Ovary (tissue), 9 donors: ENCODE results near the gene GLRA1. TPM values are rescaled to one million over a fixed set of nuclear protein-coding genes. Genes with fewer than 3 reads are reported as not detected.

ENCODE experiments used
- DNase-seq, 5 donors: peaks; one replicate each; pipeline ENCODE4 v3.0.0-alpha.2; 2019 to 2020
- H3K27ac ChIP-seq, 2 donors: fragments of 200-600 bp; one replicate each; pipeline versions ENCODE4 v1.5.1 to v1.8.0; 2019 to 2022
- H3K27me3 ChIP-seq: fragments of 200-600 bp; one replicate; pipeline ENCODE4 v1.8.0; 2022
- H3K36me3 ChIP-seq: fragments of 200-600 bp; sonication (generic); one replicate; pipeline ENCODE4 v1.5.1; 2019
- H3K4me1 ChIP-seq: one replicate; pipeline ENCODE4 v1.8.1; 2013; ENCODE audit warnings: mild to moderate bottlenecking, moderate library complexity; ENCODE audit not compliant: insufficient read depth
- H3K4me3 ChIP-seq: fragments of 200-600 bp; sonication (generic); one replicate; pipeline ENCODE4 v1.5.1; 2017
- H3K9me3 ChIP-seq, 2 donors: fragments of 200-600 bp in 1 of 2; sonication (generic) in 1 of 2; one replicate each; pipeline versions ENCODE4 v1.5.1 to v1.8.1; 2013 to 2019; ENCODE audit warnings: mild to moderate bottlenecking in 1 of 2, moderate library complexity in 1 of 2
- CTCF ChIP-seq, 3 donors: fragments of 450-650 bp in 2 of 3; fragments of 200-600 bp in 1 of 3; IDR thresholded peaks; one replicate each; pipeline versions ENCODE4 v1.5.1 to v1.8.0; 2016 to 2022; ENCODE audit warnings: antibody characterized with exemption in 3 of 3, mild to moderate bottlenecking in 1 of 3
- EP300 ChIP-seq: sonication (generic); formaldehyde crosslinking; IDR thresholded peaks from one replicate; pipeline ENCODE4 v1.6.1; 2017; ENCODE audit warnings: antibody characterized with exemption
- POLR2A ChIP-seq: fragments of 450-650 bp; IDR thresholded peaks from one replicate; pipeline ENCODE4 v1.6.1; 2017; ENCODE audit warnings: antibody characterized with exemption, mild to moderate bottlenecking, moderate library complexity
- WGBS, 3 donors: extraction: QIAGEN DNeasy Blood & Tissue Kit in 1 of 3; methylation state at CpG; one replicate each; pipeline versions ENCODE4 v1.1.5 to v1.1.7; 2013 to 2017; 5-methylcytosine and 5-hydroxymethylcytosine counted together
- intact Hi-C, 4 donors: fragments of 100-400 bp; cut with DNase I; formaldehyde crosslinking; loops; one replicate each; pipeline versions ENCODE4 v1.11.0 to v1.15.1; 2022 to 2023
- polyA plus RNA-seq, 2 donors: library from polyadenylated mRNA; stranded (reverse); fragments of 200-250 nt in 1 of 2; fragments of 350-450 nt in 1 of 2; fragmentation: Illumina TruSeq in 1 of 2; extraction: RNeasy Lipid Tissue Mini Kit (QIAGEN cat#74804) in 1 of 2; gene quantifications; one replicate each; pipeline ENCODE4 v1.2.3, GENCODE V29; 2013 to 2014
- total RNA-seq, 7 donors: library from RNA; depleted of rRNA in 2 of 7; stranded (reverse); fragments of >200 nt in 2 of 7; fragmentation: NEBNext Ultra II Directional in 3 of 7; extraction: Animal tissue kit (Norgen Biotek cat#: 25700) in 3 of 7; gene quantifications; one replicate each; pipeline versions ENCODE4 v1.1.0 to v1.2.4, GENCODE V29; 2016 to 2023
- donor health status: DM: no; HTN: no; CAD: no; lungs with moderate emphysema.
- donor health status: DM: no; HTN: no; CAD: no.
- donor health status: Bipolar disorder and iron deficiency.
- donor health status: DM: yes; HTN: yes; CAD: no.
- donor health status: DM: no; HTN: no; CAD: no.
- donor health status: DM: yes; HTN: yes; CAD: no.

Gene GLRA1
- total and polyA plus RNA-seq, 9 donors, result not detected

DNA sequence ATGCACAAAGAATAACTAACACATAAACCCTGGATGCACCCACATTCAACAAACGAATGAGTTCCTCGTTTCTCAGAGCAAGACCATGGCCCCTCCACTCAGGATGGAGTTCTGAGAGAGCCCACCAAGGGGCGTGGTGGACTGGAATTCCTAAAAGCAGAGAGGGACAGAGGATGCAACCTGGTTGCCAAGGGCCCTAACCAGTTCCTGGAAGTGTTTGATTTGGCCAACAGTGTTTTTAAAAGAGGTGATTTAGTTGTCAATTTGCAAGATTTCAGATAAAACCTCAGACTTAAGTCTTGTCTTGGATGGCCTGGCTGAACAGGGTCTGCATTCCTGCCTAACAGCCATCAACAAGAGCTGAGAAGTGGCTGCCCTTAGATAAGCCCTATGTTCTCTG, 34.4 kb downstream of the GLRA1 start:
- H3K27ac ChIP-seq, result no peak overlapping the region
- intact Hi-C loops, result no loop called here
- no peaks in the 10 kb centered on the region for H3K4me1 ChIP-seq
- DNase-seq, result no peak
- WGBS, 3 donors, result 49 to 63% (median 61%) methylated on average over 3 of the region's 3 CpGs
- H3K9me3 ChIP-seq, result no peaks in the 10 kb centered on the region
- H3K27me3 ChIP-seq, result no peaks in the 10 kb centered on the region
- no peaks in the 10 kb centered on the region for H3K36me3 ChIP-seq
- H3K4me3 ChIP-seq, result no peak overlapping the region
- TF ChIP-seq POLR2A, result no peak

GRCh38 chr5:151889614-151890013, 35.0 kb downstream of the GLRA1 start:
- DNase-seq, result no peak
- Histone ChIP-seq H3K27me3 (no peaks in the 10 kb centered on the region), H3K4me1 (no peaks in the 10 kb centered on the region), H3K4me3 (no peak overlapping the region), H3K9me3 (no peaks in the 10 kb centered on the region), H3K27ac (no peak overlapping the region), H3K36me3 (no peaks in the 10 kb centered on the region)
- no peak for TF ChIP-seq EP300
- no peak for TF ChIP-seq POLR2A
- TF ChIP-seq CTCF (IDR thresholded peaks at IDR 0.05), result no peak
- WGBS, 3 donors, result 57 to 62% (median 59%) methylated on average over 6 of the region's 6 CpGs
- intact Hi-C loops, result no loop called here

- no peaks in the 10 kb centered on the region for H3K27me3 ChIP-seq
- no peaks in the 10 kb centered on the region for H3K9me3 ChIP-seq
- intact Hi-C loops, result no loop called here
- no peaks in the 10 kb centered on the region for H3K36me3 ChIP-seq
- no peak overlapping the region for H3K27ac ChIP-seq
- 70 to 79% (median 73%) methylated on average over 4 of the region's 4 CpGs for WGBS, 3 donors
- no peak for DNase-seq
- no peaks in the 10 kb centered on the region for H3K4me1 ChIP-seq
- no peak overlapping the region for H3K4me3 ChIP-seq
- no peak for TF ChIP-seq CTCF (IDR thresholded peaks at IDR 0.05)
- no peak for TF ChIP-seq POLR2A
- TF ChIP-seq EP300, result no peak
These were observed 37.9 kb downstream of the GLRA1 start for GRCh38 chr5:151886546-151887275.

DNA sequence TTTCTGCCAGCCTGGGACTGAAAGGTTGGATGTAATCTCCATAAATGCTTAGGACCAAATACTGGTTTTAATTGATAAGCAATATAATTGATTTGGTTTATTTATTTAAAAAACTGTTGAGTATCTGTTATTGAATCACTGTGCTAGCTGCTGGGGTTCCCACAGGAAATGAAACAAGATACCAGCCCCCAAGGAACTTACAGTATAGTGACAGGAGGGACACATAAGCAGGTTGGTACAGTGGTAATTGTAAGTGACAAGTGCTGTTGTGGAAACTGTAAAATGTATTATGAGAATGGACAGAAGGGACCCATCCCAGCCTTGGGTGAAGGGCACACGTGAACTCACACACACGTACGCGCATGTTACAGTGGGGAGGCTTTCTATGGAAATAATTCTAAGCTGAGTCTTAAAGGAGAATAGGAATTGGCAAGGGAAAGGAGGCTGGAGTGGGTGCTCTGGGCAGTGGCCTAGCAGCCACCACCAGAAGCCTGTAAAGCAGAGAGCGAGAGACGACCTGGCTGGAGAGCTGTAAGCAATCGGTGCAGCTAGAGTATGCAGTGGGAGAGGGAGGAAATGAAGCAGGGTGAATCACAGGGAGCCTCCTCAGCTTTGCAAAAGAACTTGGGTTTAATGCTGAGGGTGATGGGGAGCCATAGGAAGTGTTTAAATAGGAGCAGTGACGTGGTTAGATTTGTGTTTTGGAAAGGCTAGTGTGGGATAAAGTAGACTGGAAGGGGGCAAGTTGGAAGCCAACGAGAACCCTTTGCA, 39.3 kb downstream of the GLRA1 start:
- H3K9me3 ChIP-seq, result no peaks in the 10 kb centered on the region
- intact Hi-C loops, result no loop called here

More for the DNA sequence above, 39.3 kb downstream of the GLRA1 start:
- no peak overlapping the region for H3K4me3 ChIP-seq
- H3K27ac ChIP-seq, result no peak overlapping the region
- no peaks in the 10 kb centered on the region for H3K27me3 ChIP-seq
- no peak for TF ChIP-seq EP300
- TF ChIP-seq POLR2A, result no peak
- no peak for TF ChIP-seq CTCF (IDR thresholded peaks at IDR 0.05)
- H3K36me3 ChIP-seq, result no peaks in the 10 kb centered on the region
- no peak for DNase-seq
- no peaks in the 10 kb centered on the region for H3K4me1 ChIP-seq
- WGBS, 3 donors, result 75 to 82% (median 75%) methylated on average over 9 of the region's 9 CpGs
